ENCODE measurements around the gene MAD1L1. TPM values are rescaled to one million over a fixed set of nuclear protein-coding genes. Genes with fewer than 3 reads are reported as not detected.

Gene MAD1L1
- total RNA-seq, 1 donor from 2014 or later = 55.0 TPM

DNA sequence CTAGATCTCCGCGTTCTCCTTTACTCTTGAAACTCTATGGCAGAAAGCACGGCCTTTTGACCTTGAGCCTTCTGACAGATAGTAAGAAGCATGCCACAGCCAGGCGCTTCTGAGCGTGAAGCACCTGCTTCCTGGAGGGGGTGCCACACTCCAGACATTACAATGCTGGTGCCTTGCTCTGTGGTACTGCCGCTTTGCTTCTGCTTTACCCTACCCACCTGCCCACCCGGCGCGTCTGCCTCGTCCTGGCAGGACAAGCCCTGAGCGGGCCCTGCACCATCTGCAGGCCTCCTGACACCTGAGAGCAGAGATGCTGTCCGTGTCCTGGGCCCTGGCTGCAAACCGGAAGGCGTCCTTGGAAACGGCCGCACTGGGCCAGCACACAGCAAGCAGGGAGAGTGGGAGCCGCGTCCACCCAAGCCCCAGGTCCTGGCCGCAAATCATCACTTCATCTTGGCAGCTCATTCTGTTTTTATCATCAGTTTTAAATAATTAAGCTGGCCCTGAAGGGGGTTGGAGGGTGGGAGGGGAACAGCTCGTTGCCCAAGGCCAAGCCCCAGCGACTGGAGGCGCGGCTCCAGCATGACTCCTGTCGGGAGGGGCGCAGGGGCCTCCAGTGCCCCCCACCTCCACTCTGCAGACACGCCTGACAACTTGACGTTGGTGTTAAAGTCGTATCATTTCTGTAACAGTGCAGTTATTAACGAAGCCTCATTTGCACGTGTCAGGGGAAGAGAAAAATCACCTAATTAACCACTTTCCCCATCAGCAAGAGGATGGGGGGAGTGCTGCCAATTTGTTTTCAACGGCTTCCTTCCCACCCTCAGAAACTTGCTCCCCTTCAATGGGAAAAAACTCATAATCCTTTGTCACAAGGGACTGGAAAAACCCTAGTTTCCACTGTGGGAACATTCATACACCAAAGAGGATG lies 132.2 kb downstream of the MAD1L1 start:
- Mint-ChIP-seq H3K27me3 (ENCODE audit: low read depth) (no peaks in the 10 kb centered on the region), H3K4me1 (ENCODE audit: low read depth) (peaks cover 20% of the 10 kb centered on the region), H3K4me3 (ENCODE audit: low read depth) (no peak overlapping the region), H3K27ac (no peak overlapping the region), H3K36me3 (ENCODE audit: low read depth) (no peaks in the 10 kb centered on the region), H3K9me3 (no peaks in the 10 kb centered on the region)
- intact Hi-C loops (cut with micrococcal nuclease) = no loop called here
- no peak for DNase-seq (ENCODE audit: low spot score)

- Mint-ChIP-seq H3K27ac (no peak overlapping the region), H3K36me3 (ENCODE audit: low read depth) (no peaks in the 10 kb centered on the region), H3K27me3 (ENCODE audit: low read depth) (no peaks in the 10 kb centered on the region), H3K9me3 (no peaks in the 10 kb centered on the region), H3K4me3 (ENCODE audit: low read depth) (no peak overlapping the region), H3K4me1 (ENCODE audit: low read depth) (peaks cover 20% of the 10 kb centered on the region)
- intact Hi-C loops (cut with micrococcal nuclease) = no loop called here
- no peak for DNase-seq (ENCODE audit: low spot score)
Measured at GRCh38 chr7:2099048-2099957, 133.4 kb downstream of the MAD1L1 start.

GRCh38 chr7:2098496-2098895 lies 134.2 kb downstream of the MAD1L1 start:
- no peaks in the 10 kb centered on the region for H3K9me3 Mint-ChIP-seq
- H3K27ac Mint-ChIP-seq = no peak overlapping the region
- no peak for DNase-seq (ENCODE audit: low spot score)
- peaks cover 15% of the 10 kb centered on the region for H3K4me1 Mint-ChIP-seq (ENCODE audit: low read depth)
- no peaks in the 10 kb centered on the region for H3K36me3 Mint-ChIP-seq (ENCODE audit: low read depth)
- H3K27me3 Mint-ChIP-seq (ENCODE audit: low read depth) = no peaks in the 10 kb centered on the region
- intact Hi-C loops (cut with micrococcal nuclease) = no loop called here
- no peak overlapping the region for H3K4me3 Mint-ChIP-seq (ENCODE audit: low read depth)

DNA sequence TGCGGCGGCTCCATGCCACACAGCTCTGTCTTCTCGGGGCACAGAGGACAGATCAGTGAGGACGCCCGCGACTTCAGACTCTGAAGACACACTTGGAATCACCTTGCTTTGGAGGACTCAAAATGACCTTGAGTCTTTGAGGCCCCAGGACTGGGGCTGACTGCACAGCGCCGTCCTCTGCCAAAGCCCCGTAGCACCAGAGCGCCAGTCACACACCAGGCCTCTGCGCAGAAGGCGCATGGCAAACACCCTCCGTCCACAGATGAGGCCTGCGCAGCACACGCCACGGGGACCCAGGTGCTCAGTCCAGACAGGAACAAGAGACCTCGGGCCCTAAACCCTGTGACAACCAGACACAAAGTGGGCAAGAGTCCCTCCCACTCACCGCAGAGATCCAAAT lies 134.7 kb downstream of the MAD1L1 start:
- DNase-seq (ENCODE audit: low spot score) = no peak
- H3K27me3 Mint-ChIP-seq (ENCODE audit: low read depth) = no peaks in the 10 kb centered on the region
- intact Hi-C loops (cut with micrococcal nuclease) = no loop called here
- no peaks in the 10 kb centered on the region for H3K9me3 Mint-ChIP-seq
- no peaks in the 10 kb centered on the region for H3K36me3 Mint-ChIP-seq (ENCODE audit: low read depth)
- no peak overlapping the region for H3K27ac Mint-ChIP-seq
- H3K4me3 Mint-ChIP-seq (ENCODE audit: low read depth) = no peak overlapping the region
- peaks cover 15% of the 10 kb centered on the region for H3K4me1 Mint-ChIP-seq (ENCODE audit: low read depth)

- Mint-ChIP-seq H3K27ac (no peak overlapping the region), H3K4me3 (ENCODE audit: low read depth) (no peak overlapping the region), H3K9me3 (no peaks in the 10 kb centered on the region), H3K36me3 (ENCODE audit: low read depth) (no peaks in the 10 kb centered on the region), H3K4me1 (ENCODE audit: low read depth) (peaks cover 15% of the 10 kb centered on the region), H3K27me3 (ENCODE audit: low read depth) (no peaks in the 10 kb centered on the region)
- intact Hi-C loops (cut with micrococcal nuclease) = no loop called here
- no peak for DNase-seq (ENCODE audit: low spot score)
Measured at GRCh38 chr7:2097492-2097891, 135.3 kb downstream of the MAD1L1 start.

DNA sequence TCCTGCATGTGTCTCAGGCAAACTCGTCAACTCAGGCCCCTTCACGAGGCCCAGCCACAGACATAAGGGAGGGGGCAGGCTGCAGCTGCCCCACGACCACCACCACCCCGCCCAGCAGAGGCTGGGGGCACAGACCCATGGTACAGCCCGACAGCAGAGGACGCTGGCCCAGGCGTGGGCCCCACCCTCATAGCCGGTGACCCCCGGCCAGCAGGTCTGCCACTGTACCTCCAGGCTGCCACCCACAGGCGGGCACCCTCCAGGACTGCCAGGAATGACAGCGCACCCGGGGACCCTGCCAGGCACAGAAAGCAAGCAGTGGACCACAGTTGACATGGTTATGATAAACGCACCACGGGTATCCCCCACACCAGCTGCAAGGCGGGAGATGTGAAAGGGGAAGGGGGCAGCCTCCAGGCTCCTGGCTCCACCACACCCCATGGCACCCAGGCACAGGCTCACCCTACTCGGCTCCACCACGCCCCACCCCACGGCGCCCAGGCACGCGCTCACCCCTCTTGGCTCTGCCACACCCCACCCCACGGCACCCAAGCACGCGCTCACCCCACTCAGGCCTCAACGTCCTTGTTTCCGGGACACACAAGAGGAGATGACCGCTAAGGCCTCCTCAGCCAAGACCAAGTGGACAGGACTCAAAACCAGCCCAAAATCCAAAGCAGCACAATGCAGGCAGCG lies 135.9 kb downstream of the MAD1L1 start:
- intact Hi-C loops (cut with micrococcal nuclease) = no loop called here
- peaks cover 15% of the 10 kb centered on the region for H3K4me1 Mint-ChIP-seq (ENCODE audit: low read depth)
- no peaks in the 10 kb centered on the region for H3K27me3 Mint-ChIP-seq (ENCODE audit: low read depth)
- H3K27ac Mint-ChIP-seq = no peak overlapping the region
- H3K36me3 Mint-ChIP-seq (ENCODE audit: low read depth) = no peaks in the 10 kb centered on the region
- H3K4me3 Mint-ChIP-seq (ENCODE audit: low read depth) = no peak overlapping the region
- H3K9me3 Mint-ChIP-seq = no peaks in the 10 kb centered on the region
- DNase-seq (ENCODE audit: low spot score) = no peak

DNA sequence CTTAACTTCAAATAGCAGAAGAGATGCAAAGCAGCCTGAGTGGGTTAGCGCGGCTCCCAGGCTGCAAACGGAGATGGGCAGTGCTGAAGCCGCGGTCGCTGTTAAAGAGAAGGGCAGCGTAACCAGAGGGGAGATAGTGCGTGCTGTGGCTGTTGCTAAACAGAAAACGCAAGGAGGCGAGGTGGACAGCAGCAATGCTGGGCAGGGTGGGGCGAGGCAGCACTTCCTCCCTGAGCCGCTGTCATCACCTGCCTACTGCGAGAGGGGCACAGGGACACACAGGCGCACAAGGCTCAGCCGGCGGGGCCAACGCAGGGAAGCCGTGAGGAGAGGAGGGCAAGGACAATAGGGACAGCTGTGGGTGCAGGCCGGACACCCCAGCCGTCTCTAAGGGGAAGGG lies 137.3 kb downstream of the MAD1L1 start:
- Mint-ChIP-seq H3K4me1 (ENCODE audit: low read depth) (peaks cover 15% of the 10 kb centered on the region), H3K27ac (no peak overlapping the region), H3K9me3 (no peaks in the 10 kb centered on the region), H3K36me3 (ENCODE audit: low read depth) (no peaks in the 10 kb centered on the region), H3K4me3 (ENCODE audit: low read depth) (no peak overlapping the region), H3K27me3 (ENCODE audit: low read depth) (no peaks in the 10 kb centered on the region)
- no peak for DNase-seq (ENCODE audit: low spot score)
- intact Hi-C loops (cut with micrococcal nuclease) = no loop called here

GRCh38 chr7:2094454-2095045 lies 138.2 kb downstream of the MAD1L1 start:
- Mint-ChIP-seq H3K27ac (no peak overlapping the region), H3K27me3 (ENCODE audit: low read depth) (no peaks in the 10 kb centered on the region), H3K36me3 (ENCODE audit: low read depth) (no peaks in the 10 kb centered on the region), H3K9me3 (no peaks in the 10 kb centered on the region), H3K4me1 (ENCODE audit: low read depth) (peaks cover 7% of the 10 kb centered on the region), H3K4me3 (ENCODE audit: low read depth) (no peak overlapping the region)
- intact Hi-C loops (cut with micrococcal nuclease) = no loop called here
- no peak for DNase-seq (ENCODE audit: low spot score)

DNA sequence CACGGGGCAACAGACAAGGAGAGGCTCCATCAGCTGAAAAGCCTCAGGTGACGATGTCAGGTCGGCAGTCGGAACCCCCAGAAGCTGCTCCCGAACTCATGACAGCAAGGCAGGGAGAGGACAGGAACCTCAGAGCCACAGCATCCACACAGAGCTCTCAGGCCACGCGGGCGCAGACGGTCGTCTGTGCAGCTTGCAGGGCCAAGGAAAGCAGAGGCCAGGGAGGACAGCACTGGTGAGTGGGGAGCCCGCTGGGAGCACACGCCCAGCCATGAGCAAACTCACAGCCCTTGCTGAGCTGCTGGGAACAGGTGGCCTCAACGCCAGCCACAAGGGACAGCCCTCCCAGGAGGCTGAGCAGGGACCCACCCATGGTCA lies 138.9 kb downstream of the MAD1L1 start:
- Mint-ChIP-seq H3K9me3 (no peaks in the 10 kb centered on the region), H3K27ac (no peak overlapping the region), H3K36me3 (ENCODE audit: low read depth) (no peaks in the 10 kb centered on the region), H3K27me3 (ENCODE audit: low read depth) (no peaks in the 10 kb centered on the region), H3K4me1 (ENCODE audit: low read depth) (peaks cover 5% of the 10 kb centered on the region), H3K4me3 (ENCODE audit: low read depth) (no peak overlapping the region)
- no peak for DNase-seq (ENCODE audit: low spot score)
- intact Hi-C loops (cut with micrococcal nuclease) = no loop called here

DNA sequence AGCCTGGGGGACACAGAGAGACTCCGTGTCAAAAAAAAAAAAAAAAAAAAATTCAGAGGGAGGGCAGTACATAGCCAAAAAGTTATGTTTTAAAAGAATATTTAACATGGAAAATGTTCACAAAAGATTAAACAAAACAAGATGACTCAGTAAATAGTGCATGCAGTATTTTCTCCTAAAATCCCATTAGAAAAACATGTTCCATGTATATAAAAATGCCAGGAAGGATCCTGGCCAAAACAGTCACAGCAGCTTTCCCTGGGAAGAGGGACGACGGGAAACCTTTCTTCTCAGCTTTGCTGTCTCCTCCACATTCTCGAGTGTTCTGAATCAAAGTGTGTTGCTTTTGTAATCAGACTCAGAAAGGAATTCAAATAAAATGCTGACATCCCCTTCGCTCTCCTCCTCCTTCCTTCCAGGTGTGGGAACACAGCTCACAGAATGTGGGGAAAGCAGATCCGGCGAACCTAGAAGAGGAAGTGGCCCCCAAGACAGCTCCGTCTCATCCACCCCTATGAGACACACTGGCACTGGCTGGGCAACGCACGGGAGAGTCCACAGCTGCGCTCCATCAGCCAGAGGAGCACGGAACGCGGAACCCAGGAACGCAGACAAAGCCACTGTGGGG lies 139.4 kb downstream of the MAD1L1 start:
- Mint-ChIP-seq H3K27me3 (ENCODE audit: low read depth) (no peaks in the 10 kb centered on the region), H3K36me3 (ENCODE audit: low read depth) (no peaks in the 10 kb centered on the region), H3K4me3 (ENCODE audit: low read depth) (no peak overlapping the region), H3K9me3 (no peaks in the 10 kb centered on the region), H3K4me1 (ENCODE audit: low read depth) (peaks cover 5% of the 10 kb centered on the region), H3K27ac (no peak overlapping the region)
- DNase-seq (ENCODE audit: low spot score) = no peak
- intact Hi-C loops (cut with micrococcal nuclease) = no loop called here

DNA sequence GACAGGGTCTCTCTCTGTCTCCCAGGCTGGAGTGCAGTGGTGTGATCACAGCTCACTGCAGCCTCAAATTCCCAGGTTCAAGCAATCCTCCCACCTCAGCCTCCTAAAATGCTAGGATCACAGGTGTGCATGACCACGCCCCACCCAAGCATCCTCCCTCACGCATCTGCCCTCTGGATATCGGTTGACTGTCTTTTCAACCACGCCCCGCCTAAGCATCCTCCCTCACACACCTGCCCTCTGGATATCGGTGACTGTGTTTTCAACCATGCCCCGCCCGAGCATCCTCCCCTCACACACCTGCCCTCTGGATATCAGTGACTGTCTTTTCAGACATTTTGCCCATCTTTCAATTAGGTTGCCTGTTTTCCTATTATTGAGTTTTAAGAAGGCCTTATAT lies 140.5 kb downstream of the MAD1L1 start:
- H3K27me3 Mint-ChIP-seq (ENCODE audit: low read depth) = no peaks in the 10 kb centered on the region
- no peaks in the 10 kb centered on the region for H3K9me3 Mint-ChIP-seq
- no peaks in the 10 kb centered on the region for H3K36me3 Mint-ChIP-seq (ENCODE audit: low read depth)
- peaks cover 7% of the 10 kb centered on the region for H3K4me1 Mint-ChIP-seq (ENCODE audit: low read depth)
- intact Hi-C loops (cut with micrococcal nuclease) = no loop called here
- no peak overlapping the region for H3K4me3 Mint-ChIP-seq (ENCODE audit: low read depth)
- no peak overlapping the region for H3K27ac Mint-ChIP-seq
- no peak for DNase-seq (ENCODE audit: low spot score)

Measured in activated T-helper 2 cell treated with anti-CD3 and anti-CD28 coated beads, Interferon-gamma antibody, Interleukin-2, Interleukin-4, amounts not matched to agents 10 μg/mL and 5 μg/mL and 100 μg/mL, durations not matched to agents 14 hours and 24 hours and 36 hours (primary cell).